GM19023 (cell line): ENCODE results near the gene C2CD5.
"Not testable (repeated sequence)": the region's sequence is repeated elsewhere in the genome, so short reads cannot be mapped to it uniquely, and the experiment has no call there.

ENCODE experiments used
- ATAC-seq: cut with Tn5 transposase; IDR thresholded peaks from one replicate; pipeline ENCODE4 v1.9.1; 2021; ENCODE audit warnings: mild to moderate bottlenecking, moderate library complexity; ENCODE audit not compliant: unreplicated experiment

Gene C2CD5, protein sequence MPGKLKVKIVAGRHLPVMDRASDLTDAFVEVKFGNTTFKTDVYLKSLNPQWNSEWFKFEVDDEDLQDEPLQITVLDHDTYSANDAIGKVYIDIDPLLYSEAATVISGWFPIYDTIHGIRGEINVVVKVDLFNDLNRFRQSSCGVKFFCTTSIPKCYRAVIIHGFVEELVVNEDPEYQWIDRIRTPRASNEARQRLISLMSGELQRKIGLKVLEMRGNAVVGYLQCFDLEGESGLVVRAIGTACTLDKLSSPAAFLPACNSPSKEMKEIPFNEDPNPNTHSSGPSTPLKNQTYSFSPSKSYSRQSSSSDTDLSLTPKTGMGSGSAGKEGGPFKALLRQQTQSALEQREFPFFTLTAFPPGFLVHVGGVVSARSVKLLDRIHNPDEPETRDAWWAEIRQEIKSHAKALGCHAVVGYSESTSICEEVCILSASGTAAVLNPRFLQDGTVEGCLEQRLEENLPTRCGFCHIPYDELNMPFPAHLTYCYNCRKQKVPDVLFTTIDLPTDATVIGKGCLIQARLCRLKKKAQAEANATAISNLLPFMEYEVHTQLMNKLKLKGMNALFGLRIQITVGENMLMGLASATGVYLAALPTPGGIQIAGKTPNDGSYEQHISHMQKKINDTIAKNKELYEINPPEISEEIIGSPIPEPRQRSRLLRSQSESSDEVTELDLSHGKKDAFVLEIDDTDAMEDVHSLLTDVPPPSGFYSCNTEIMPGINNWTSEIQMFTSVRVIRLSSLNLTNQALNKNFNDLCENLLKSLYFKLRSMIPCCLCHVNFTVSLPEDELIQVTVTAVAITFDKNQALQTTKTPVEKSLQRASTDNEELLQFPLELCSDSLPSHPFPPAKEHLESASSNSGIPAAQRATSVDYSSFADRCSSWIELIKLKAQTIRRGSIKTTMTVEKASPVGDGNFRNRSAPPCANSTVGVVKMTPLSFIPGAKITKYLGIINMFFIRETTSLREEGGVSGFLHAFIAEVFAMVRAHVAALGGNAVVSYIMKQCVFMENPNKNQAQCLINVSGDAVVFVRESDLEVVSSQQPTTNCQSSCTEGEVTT

GRCh38 chr12:22544038-22544979 is at the start of gene C2CD5:
Gene C2CD5 (minus strand): TSS chr12:22544542. CDS start chr12:22544150, 392 bp downstream.
- ATAC-seq, result peak; percentile 82

GRCh38 chr12:22593864-22594263 is 49.5 kb upstream of the C2CD5 start:
- ATAC-seq, result no peak

DNA sequence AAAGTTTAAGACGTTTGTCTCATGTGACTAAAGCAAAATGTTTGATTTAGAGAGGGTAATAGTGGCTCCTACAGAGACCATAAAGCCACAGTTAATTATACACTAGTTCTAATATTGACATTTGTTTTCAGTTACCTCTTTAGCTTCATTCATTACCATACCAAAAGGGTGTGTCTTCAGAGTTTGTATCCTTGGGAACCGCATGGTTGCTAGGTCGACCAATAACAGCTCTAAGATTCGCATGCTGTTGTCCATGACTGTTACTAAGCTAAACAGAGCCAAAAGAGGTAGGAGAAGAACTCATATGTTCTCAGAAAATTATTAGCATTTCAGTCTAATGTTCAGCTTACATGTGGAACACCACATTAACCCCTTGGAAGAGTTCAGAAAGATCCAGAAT is 44.5 kb upstream of the C2CD5 start:
- no peak for ATAC-seq

DNA sequence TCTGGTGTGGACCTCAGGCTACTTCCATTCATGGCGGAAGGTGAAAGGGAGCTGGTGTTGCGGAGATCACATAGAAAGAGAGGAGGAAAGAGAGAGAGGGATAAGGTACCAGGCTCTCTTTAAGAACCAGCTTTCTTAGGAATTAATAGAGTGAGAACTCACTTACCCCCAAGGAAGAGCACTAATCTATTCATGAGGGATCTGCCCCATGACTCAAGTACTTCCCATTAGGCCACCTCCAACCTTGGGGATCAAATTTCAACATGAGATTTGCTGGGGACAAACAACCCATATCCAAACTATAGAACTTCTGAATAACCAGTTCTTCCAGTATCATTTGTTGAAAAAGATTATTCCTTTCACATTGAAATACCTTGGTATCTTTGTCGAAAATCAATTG is 34.0 kb upstream of the C2CD5 start:
- no peak for ATAC-seq

DNA sequence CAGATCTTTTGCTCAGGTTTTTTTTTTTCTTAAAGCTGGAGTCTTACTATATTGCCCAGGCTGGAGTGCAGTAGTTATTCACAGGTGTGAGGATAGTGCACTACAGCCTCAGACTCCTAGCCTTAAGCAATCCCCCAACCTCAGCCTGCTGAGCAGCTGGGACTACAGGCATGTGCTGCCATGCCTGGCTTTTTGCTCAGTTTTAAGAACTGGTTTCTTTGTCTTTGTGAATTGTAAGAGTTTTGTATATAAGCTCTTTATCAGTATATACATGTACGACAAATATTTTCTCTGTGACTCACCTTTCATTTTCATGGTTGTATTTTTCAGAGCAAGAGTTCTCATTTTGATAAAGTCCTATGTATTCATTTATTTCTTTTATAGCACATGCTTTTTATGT is 33.3 kb upstream of the C2CD5 start:
- ATAC-seq, result no peak

- no peak for ATAC-seq
Observed at GRCh38 chr12:22576473-22576872, 32.1 kb upstream of the C2CD5 start.

DNA sequence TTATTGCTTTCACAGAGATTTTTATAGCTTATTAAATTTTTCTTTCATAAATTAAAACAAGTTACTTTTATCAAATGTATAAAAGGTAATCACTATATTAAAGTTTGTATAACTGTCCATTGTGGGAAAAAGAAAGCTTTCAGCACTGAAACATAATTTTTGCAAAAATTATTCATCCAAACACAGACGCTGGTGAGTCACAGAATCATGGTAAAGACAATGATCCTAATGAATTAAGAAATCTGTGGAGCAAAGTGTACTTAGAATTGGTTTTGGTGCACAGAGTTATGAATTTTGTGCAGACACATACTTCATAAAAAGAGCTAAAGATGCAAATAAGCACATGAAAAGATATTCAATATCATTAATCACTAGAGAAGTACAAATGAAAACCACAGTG is 31.7 kb upstream of the C2CD5 start:
- no peak for ATAC-seq

- no peak for ATAC-seq
Observed at GRCh38 chr12:22574921-22575320, 30.6 kb upstream of the C2CD5 start.

DNA sequence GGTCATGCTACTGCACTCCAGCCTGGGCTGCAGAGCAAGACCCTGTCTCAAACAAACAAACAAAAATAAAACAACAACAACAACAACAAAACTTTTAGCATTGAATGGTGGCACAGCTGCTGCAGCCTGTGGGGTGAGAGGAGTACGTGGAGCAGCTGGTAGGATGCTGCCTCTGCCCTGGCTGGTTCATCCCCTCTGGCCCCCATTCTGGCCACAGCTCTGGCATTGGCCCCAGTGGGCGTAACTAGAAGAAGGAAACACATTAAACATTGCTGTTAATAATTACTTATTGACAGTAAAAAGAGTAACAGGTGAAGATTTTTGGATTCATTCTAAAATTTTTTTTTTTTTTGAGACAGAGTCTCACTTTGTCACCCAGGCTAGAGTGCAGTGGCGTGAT is 28.8 kb upstream of the C2CD5 start:
- no peak for ATAC-seq

DNA sequence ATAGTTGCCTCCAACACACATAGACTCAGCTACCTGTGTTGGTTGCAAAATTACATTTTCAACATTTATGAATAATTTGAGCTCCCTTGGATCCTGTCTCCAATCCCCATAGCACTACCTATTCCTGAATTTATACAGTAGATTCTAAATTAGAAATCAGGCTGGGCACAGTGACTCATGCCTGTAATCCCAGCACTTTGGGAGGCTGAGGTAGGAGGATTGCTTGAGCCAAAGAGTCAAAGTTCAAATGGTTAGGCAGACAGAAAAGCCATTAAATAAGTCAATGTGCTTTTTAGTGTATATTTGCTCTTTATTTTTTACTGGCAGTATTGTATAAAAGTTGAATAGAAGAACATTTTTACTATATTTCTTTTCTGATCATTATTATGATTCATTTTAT is 24.9 kb upstream of the C2CD5 start:
- ATAC-seq, result no peak

DNA sequence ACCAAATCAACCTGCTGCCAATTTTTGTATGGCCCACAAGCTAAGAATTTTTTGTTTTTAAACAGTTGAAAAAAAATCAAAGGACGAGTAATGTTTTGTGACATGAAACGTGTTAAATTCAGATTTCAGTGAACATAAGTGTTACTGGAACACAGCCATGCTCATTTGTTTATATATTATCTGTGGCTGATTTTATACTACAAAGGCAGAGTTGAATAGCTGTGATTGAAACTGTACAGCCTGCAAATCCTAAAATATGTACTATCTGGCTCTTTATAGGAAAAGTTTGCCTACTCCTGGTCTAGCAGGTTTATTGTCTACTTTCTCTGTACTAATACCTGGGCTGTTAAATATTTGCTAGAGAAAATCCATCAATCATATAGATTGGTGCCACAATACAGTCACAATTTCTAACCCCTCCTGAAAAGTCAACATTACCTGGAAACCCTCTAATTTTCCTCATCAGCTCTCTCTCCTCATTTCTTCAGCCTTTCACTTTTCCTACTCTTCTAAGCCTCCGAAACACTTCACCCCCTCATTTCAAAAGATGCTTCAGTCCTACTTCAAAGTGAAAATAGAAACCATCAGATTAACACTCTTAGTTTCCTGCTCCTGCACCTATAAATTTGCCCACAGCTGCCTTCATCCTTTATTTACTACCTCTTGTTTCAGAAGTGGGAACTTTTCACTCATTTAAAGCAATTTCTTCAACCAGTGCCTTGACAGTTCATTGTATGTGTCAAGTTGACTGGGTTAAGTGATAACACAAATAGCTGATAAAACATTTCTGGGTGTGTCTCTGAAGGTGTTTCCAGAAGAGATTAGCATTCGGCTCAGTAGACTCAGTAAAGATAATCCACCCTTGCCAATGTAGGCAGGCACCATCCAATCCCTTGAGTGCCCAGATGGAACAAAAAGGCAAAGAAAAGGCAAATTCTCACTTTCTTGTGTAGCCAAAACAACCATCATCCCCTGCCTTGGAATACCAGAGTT is 18.0 kb upstream of the C2CD5 start:
- no peak for ATAC-seq

GRCh38 chr12:22554750-22555149 is 10.4 kb upstream of the C2CD5 start:
- ATAC-seq, result not testable (repeated sequence)

- no peak for ATAC-seq
Observed at GRCh38 chr12:22551624-22552023, 7.3 kb upstream of the C2CD5 start.

GRCh38 chr12:22545255-22545654 is 913 bp upstream of the C2CD5 start:
- no peak for ATAC-seq

GRCh38 chr12:22543246-22544037 is 900 bp downstream of the C2CD5 start:
- ATAC-seq, result peak; percentile 44

GRCh38 chr12:22541496-22542155 is 2.7 kb downstream of the C2CD5 start:
- ATAC-seq, result no peak

DNA sequence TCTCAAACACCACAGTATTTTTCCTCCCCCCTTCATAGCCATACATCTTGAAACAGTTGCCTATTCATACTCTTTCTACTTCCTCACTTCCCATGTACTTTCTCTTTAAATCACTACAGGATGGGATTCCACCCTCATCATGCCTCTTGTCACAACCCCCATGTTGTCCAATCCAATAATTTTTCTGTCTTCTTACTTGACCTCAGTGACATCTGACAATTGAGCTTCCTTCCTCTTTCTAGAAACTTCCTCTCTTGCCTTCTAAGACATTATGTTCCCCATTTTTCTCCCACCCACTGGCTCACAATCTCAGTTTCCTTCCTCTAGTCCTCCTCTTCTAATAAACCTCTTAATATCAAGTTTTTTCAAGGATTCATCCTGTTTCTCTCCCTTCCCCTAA is 5.3 kb downstream of the C2CD5 start:
- no peak for ATAC-seq

- ATAC-seq, result no peak
Observed at GRCh38 chr12:22538311-22538710, 6.0 kb downstream of the C2CD5 start.
